Naive thymus-derived CD4-positive, alpha-beta T cell (primary cell): Measurements from ENCODE around the gene CUL2. TPM values are rescaled to one million over a fixed set of nuclear protein-coding genes. Genes with fewer than 3 reads are reported as not detected.
A peak's percentile ranks its signal among the peaks of the same experiment; 100 is the strongest.

ENCODE experiments used
- ATAC-seq: fragments of 150-1000 bp; cut with Tn5 transposase; 2 replicates; pipeline ENCODE4 v1.10.0; 2021; ENCODE audit warnings: mild to moderate bottlenecking, moderate library complexity
- CTCF ChIA-PET: fragments of 350-600 bp; sonication (Branson Sonifier 250); formaldehyde crosslinking; loops from one replicate; lab custom pipeline; 2021; ENCODE audit warnings: antibody characterized with exemption; lab: Charles Lee
- POLR2A ChIA-PET: fragments of 350-600 bp; sonication (Branson Sonifier 250); formaldehyde crosslinking; loops from one replicate; lab custom pipeline; 2021; ENCODE audit warnings: antibody characterized with exemption, inconsistent platforms; lab: Charles Lee
- DNase-seq, 9 donors: peaks; one replicate each; pipeline versions ENCODE4 v3.0.0 to v3.0.0-alpha.2; 2020 to 2022; ENCODE audit warnings: mixed read lengths in 1 of 9
- H3K27ac ChIP-seq: one replicate; pipeline ENCODE4 v1.7.0; 2013; ENCODE audit warnings: mild to moderate bottlenecking, low read depth, low read length, moderate library complexity
- H3K27me3 ChIP-seq, 2 donors: one replicate each; pipeline ENCODE4 v1.7.0; 2013; ENCODE audit warnings: low read length in 2 of 2, mild to moderate bottlenecking in 2 of 2, moderate library complexity in 2 of 2; ENCODE audit not compliant: control insufficient read depth in 2 of 2, insufficient read depth in 2 of 2
- H3K36me3 ChIP-seq, 3 experiments: 1 replicate in 2 of 3; 2 replicates in 1 of 3; pipeline ENCODE4 v1.7.0; 2013; ENCODE audit warnings: low read length in 3 of 3, mild to moderate bottlenecking in 3 of 3, moderate library complexity in 1 of 3; ENCODE audit not compliant: insufficient read depth in 3 of 3, control insufficient read depth in 2 of 3
- H3K4me1 ChIP-seq, 2 donors: one replicate each; pipeline ENCODE4 v1.7.0; 2013; ENCODE audit warnings: low read length in 2 of 2, mild to moderate bottlenecking in 2 of 2, moderate library complexity in 1 of 2; ENCODE audit not compliant: control insufficient read depth in 2 of 2, insufficient read depth in 2 of 2
- H3K4me3 ChIP-seq: 2 replicates; pipeline ENCODE4 v1.7.0; 2013; ENCODE audit warnings: mild to moderate bottlenecking, low read length
- H3K9me3 ChIP-seq, 3 experiments: 1 replicate in 2 of 3; 2 replicates in 1 of 3; pipeline ENCODE4 v1.7.0; 2013; ENCODE audit warnings: low read length in 3 of 3; ENCODE audit not compliant: control insufficient read depth in 2 of 3
- H3K27ac Mint-ChIP-seq, 9 donors: one replicate each; pipeline ENCODE4 v1.8.0; 2020 to 2022; ENCODE audit warnings: mixed read lengths in 9 of 9, mild to moderate bottlenecking in 8 of 9, moderate library complexity in 5 of 9, inconsistent platforms in 2 of 9
- H3K27me3 Mint-ChIP-seq, 5 donors: one replicate each; pipeline ENCODE4 v1.8.0; 2021 to 2022; ENCODE audit warnings: mixed read lengths in 5 of 5, mild to moderate bottlenecking in 1 of 5
- H3K36me3 Mint-ChIP-seq, 5 donors: one replicate each; pipeline ENCODE4 v1.8.0; 2020 to 2022; ENCODE audit warnings: mixed read lengths in 5 of 5, mild to moderate bottlenecking in 3 of 5, inconsistent platforms in 1 of 5
- H3K4me1 Mint-ChIP-seq, 7 donors: one replicate each; pipeline ENCODE4 v1.8.0; 2020 to 2022; ENCODE audit warnings: mixed read lengths in 7 of 7, mild to moderate bottlenecking in 3 of 7, inconsistent platforms in 1 of 7
- H3K4me3 Mint-ChIP-seq, 10 donors: one replicate each; pipeline ENCODE4 v1.8.0; 2020 to 2022; ENCODE audit warnings: mild to moderate bottlenecking in 10 of 10, mixed read lengths in 10 of 10, moderate library complexity in 6 of 10, inconsistent platforms in 2 of 10
- H3K9me3 Mint-ChIP-seq, 11 donors: one replicate each; pipeline ENCODE4 v1.8.0; 2020 to 2022; ENCODE audit warnings: mixed read lengths in 11 of 11, mild to moderate bottlenecking in 4 of 11, inconsistent platforms in 1 of 11, moderate library complexity in 1 of 11
- intact Hi-C, 2 donors: fragments of 100-400 bp; cut with micrococcal nuclease; formaldehyde crosslinking; loops; one replicate each; pipeline ENCODE4 v1.15.1; 2023
- polyA plus RNA-seq, 2 donors: library from polyadenylated mRNA; unstranded; fragments of 300-500 nt; fragmentation: Illumina TruSeq; gene quantifications; one replicate each; pipeline ENCODE4 v1.2.3, GENCODE V29; 2021
- total RNA-seq, 6 experiments: library from RNA in 5 of 6; stranded (reverse) in 5 of 6; gene quantifications; 1 replicate in 5 of 6; 2 replicates in 1 of 6; pipeline ENCODE4 v1.2.3 and lab custom pipeline; 2021 to 2026

Gene CUL2
- 10 to 100 TPM; 30.9 to 43.7 (median 36.0) TPM for total RNA-seq
- polyA plus RNA-seq = 10 to 100 TPM; 26.5 to 33.4 TPM
- total RNA-seq (lab: John Stamatoyannopoulos, UW) = 54.0 reads per million, percentile 73 among the genes with 10 or more reads in this experiment

DNA sequence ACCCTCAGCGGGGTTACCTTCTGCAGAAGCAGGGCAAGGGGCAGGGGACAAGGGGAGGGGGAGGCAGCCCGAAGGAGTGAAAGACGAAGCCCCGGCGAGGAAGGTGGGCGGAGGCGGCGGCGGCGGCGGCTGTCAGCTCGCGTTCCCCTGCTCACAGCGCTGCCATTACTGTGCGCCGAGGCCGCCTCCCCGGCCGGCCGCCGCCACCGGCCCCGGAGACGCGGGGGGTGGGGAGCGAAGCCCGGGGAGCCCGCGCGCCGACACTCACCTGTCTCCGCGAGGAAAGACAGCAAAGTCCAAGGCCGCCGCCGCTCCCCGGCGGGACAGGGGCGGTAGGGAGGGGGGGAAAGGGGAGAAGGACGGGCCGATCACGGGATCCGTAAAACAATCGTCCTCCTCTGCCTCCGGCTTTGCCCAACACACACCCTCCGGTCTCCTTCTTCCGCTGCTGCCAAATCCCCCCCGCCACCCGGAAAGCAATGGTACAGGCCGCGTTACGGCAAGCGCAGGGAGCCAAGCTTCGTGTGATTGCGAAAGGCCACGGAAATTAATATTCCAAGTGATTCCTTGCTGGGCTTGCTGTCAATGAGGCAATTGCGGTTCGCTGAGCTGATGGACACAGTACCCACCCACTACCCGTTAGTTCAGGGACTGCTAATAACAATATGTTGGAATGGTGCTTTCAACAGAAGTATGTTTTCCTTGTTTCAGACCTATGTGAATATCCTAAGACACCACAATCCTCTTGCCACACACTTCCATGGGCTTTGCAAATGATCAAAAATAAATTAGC is at the start of gene CUL2:
Gene CUL2 (minus strand): TSS at position 180 of the 793 bp plus-strand sequence. CDS start 19,024 bp downstream, outside the sequence.
- Histone ChIP-seq H3K36me3 (peaks cover 0 to 4% (median 0%) of the 10 kb centered on the region in 3 experiments), H3K27ac (peak within 1 kb of the TSS; percentile 98), H3K9me3 (no peaks in the 10 kb centered on the region), H3K27me3 (no peaks in the 10 kb centered on the region), H3K4me3 (peak within 1 kb of the TSS; percentile 65), H3K4me1 (peaks cover 35 to 41% of the 10 kb centered on the region in 2 donors)
- intact Hi-C loops = loop anchor here (1.0 to 10.0 kb wide), 10 partner anchors 36 to 552 kb away; partner anchors contain the start of genes CCNY (in 2 of the 2), CREM (in 1 of the 2) and FZD8 (in 1 of the 2)
- peak within 1 kb of the TSS; percentile 91 to 99 (median 97) for H3K27ac Mint-ChIP-seq
- peak within 1 kb of the TSS; percentile 84 to 99 (median 94) for H3K4me3 Mint-ChIP-seq
- peaks cover 0 to 8% (median 0%) of the 10 kb centered on the region in 5 donors for H3K27me3 Mint-ChIP-seq
- peaks cover 3 to 12% (median 7%) of the 10 kb centered on the region in 5 donors for H3K36me3 Mint-ChIP-seq
- peak; percentile 96 for ATAC-seq
- peaks cover 31 to 55% (median 52%) of the 10 kb centered on the region in 7 donors for H3K4me1 Mint-ChIP-seq
- peaks cover 0 to 5% (median 0%) of the 10 kb centered on the region in 11 donors for H3K9me3 Mint-ChIP-seq
- ChIA-PET POLR2A (interaction anchor here (0.7 to 2.1 kb wide), 10 partner anchors 11 to 114 kb away, joined by 3 to 22 read pairs (median 4); partner anchors contain the start of gene CREM), CTCF (no interaction called here)
- peak; percentile 85 to 98 (median 94) for DNase-seq

DNA sequence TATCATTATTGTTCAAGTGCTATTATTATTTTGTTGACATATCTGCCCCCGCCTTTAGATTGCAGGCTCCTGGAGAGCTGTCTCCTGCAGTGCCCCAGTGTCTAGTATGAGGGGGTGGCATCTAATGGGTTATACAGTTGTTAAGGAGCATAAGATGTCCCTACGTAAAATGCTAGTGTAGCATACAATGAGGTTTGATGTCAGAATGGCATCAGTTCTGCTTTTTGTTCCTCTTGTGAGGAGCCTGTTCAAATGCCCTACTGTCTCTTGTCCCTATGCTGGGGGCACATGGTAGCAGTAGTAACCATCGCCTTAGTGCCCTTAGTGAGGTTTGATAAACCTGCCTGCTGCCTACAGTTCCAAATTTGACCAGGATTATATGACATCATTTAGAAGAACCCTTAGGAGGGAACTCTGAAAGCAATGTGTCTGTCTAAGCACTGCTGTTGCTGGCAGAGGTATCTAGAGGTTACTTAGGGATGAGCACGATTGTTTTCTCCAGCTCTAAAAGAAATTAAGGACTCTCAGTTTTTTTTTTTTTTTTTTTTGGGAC is 46.2 kb upstream of the CUL2 start:
- Histone ChIP-seq H3K4me1 (peaks cover 17 to 23% of the 10 kb centered on the region in 2 donors), H3K9me3 (no peaks in the 10 kb centered on the region), H3K27ac (peak overlapping the region; percentile 14), H3K36me3 (no peaks in the 10 kb centered on the region), H3K4me3 (no peak overlapping the region), H3K27me3 (no peaks in the 10 kb centered on the region)
- Mint-ChIP-seq H3K4me3 (peak overlapping the region in 6 of 10 donors; percentile 0 to 65 (median 46)), H3K36me3 (peaks cover 0 to 4% (median 0%) of the 10 kb centered on the region in 5 donors), H3K27me3 (no peaks in the 10 kb centered on the region), H3K4me1 (peaks cover 23 to 39% (median 35%) of the 10 kb centered on the region in 7 donors), H3K9me3 (no peaks in the 10 kb centered on the region), H3K27ac (peak overlapping the region in 8 of 9 donors; percentile 3 to 87 (median 72))
- CTCF ChIA-PET = no interaction called here
- ATAC-seq = peak; percentile 59
- POLR2A ChIA-PET = interaction anchor here (1.0 kb wide), 1 partner anchor 10 kb away, joined by 3 read pairs; the partner anchor contains the start of gene CREM
- intact Hi-C loops = loop anchor here in 1 of 2 donors (1.0 kb wide), 1 partner anchor 12 kb away; no protein-coding TSS in a partner anchor
- no peak for DNase-seq

DNA sequence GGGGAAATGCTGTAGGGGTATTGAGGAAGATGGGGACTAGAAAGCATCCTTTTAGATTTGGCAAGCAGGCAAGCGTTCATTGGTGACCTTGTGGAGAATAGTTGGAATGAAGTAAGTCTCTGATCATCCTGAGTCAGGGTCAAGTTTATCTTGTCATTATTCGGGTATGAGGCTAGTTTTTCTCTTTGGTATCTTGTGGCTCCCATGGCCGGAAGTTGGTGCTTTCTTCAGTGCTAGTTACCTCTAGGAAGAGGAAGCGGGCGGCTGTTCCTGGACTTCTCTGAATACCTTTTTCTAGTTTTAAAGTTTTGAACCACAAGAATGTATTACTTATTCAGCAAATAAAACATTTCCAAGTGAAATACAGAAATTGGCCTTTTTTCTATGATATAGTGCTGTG is 45.7 kb upstream of the CUL2 start:
- no peak overlapping the region for H3K4me3 ChIP-seq
- no peak for DNase-seq
- H3K27ac ChIP-seq = no peak overlapping the region

DNA sequence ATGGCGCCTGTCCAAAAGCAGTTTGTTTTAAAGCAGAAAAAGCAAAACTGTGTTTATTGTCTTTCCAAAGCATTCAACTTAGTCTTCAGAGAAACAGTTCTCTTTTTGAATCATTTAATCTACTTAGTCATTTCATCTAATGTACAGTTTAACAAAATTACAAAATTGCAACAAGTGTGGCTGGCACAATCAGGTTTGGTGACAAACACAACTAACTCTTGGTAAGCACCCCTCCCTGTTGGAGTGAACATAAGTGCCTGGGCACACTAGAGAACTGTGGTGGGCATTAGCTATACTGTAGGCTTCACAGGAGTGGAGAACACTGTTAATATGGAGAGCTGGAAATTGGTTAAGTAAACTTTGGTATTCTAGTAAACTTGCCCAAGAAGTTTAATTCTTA is 43.4 kb upstream of the CUL2 start:
- H3K27me3 ChIP-seq = no peaks in the 10 kb centered on the region
- POLR2A ChIA-PET = interaction anchor here (0.6 to 1.2 kb wide), 2 partner anchors 44 to 59 kb away, joined by 3 to 4 read pairs; no protein-coding TSS in a partner anchor
- H3K36me3 Mint-ChIP-seq = peaks cover 0 to 4% (median 0%) of the 10 kb centered on the region in 5 donors
- ATAC-seq (no peak), DNase-seq (no peak)
- no peaks in the 10 kb centered on the region for H3K27me3 Mint-ChIP-seq
- peak overlapping the region; percentile 23 to 95 (median 67) for H3K27ac Mint-ChIP-seq
- H3K36me3 ChIP-seq = no peaks in the 10 kb centered on the region
- no peak overlapping the region for H3K4me3 ChIP-seq
- H3K4me3 Mint-ChIP-seq = peak overlapping the region in 2 of 10 donors; percentile 23 to 35
- peak overlapping the region; percentile 44 for H3K27ac ChIP-seq
- intact Hi-C loops = no loop called here
- CTCF ChIA-PET = no interaction called here
- peaks cover 34 to 64% (median 61%) of the 10 kb centered on the region in 7 donors for H3K4me1 Mint-ChIP-seq
- H3K4me1 ChIP-seq = peaks cover 23 to 27% of the 10 kb centered on the region in 2 donors
- H3K9me3 Mint-ChIP-seq = no peaks in the 10 kb centered on the region
- no peaks in the 10 kb centered on the region for H3K9me3 ChIP-seq

More for the DNA sequence above, 45.7 kb upstream of the CUL2 start:
- H3K9me3 Mint-ChIP-seq = no peaks in the 10 kb centered on the region
- no peaks in the 10 kb centered on the region for H3K36me3 ChIP-seq
- H3K4me1 Mint-ChIP-seq = peaks cover 26 to 43% (median 40%) of the 10 kb centered on the region in 7 donors
- H3K27me3 ChIP-seq = no peaks in the 10 kb centered on the region
- H3K36me3 Mint-ChIP-seq = peaks cover 0 to 4% (median 0%) of the 10 kb centered on the region in 5 donors
- intact Hi-C loops = loop anchor here in 1 of 2 donors (1.0 kb wide), 1 partner anchor 12 kb away; no protein-coding TSS in a partner anchor
- peak overlapping the region in 8 of 10 donors; percentile 5 to 81 (median 34) for H3K4me3 Mint-ChIP-seq
- H3K27me3 Mint-ChIP-seq = no peaks in the 10 kb centered on the region
- ChIA-PET POLR2A (interaction anchor here (1.0 kb wide), 1 partner anchor 10 kb away, joined by 3 read pairs; the partner anchor contains the start of gene CREM), CTCF (no interaction called here)
- peaks cover 21 to 23% of the 10 kb centered on the region in 2 donors for H3K4me1 ChIP-seq
- peak overlapping the region in 8 of 9 donors; percentile 3 to 87 (median 78) for H3K27ac Mint-ChIP-seq
- ATAC-seq = no peak
- H3K9me3 ChIP-seq = no peaks in the 10 kb centered on the region

DNA sequence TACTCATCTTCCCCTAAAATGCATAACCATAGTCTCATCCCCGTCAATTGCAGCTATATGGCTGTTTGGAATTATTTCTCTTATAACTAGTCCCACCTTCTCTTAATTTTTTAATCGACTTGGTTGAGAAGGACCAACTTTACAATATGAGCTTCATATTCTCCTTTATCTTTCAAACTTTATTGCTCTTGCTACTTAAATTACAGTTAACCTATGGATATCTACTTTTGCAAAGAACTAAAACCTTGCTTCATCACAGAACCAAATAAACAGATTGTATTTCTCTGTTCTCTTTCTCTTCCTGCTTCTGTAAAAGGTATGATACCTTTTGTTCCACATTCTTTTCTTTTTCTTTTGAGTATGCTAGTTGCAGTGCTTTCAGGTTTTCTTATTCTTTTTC is 42.6 kb upstream of the CUL2 start:
- peaks cover 23 to 34% of the 10 kb centered on the region in 2 donors for H3K4me1 ChIP-seq
- peaks cover 37 to 71% (median 66%) of the 10 kb centered on the region in 7 donors for H3K4me1 Mint-ChIP-seq

DNA sequence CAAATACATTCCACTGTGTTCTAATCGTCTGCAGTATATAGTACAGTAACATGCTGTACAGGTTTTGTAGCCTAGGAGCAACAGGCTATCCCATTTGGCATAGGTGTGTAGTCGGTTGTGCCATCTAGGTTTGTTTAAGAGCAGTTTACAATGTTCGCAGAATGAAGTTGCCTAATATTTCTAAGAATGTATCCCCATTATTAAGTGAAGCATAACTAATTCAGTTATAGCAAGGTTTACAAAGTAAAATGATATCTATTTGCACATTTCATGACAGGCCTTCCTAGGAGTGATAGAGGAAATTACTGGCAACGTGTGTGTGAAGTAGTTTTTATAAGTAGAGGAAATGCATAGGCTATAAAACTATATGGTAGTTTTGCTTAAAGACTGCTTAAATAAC is 40.5 kb upstream of the CUL2 start:
- Mint-ChIP-seq H3K4me1 (peaks cover 30 to 64% (median 63%) of the 10 kb centered on the region in 7 donors), H3K36me3 (peaks cover 0 to 6% (median 0%) of the 10 kb centered on the region in 5 donors), H3K27me3 (no peaks in the 10 kb centered on the region), H3K4me3 (peak overlapping the region in 7 of 10 donors; percentile 17 to 81 (median 28)), H3K27ac (peak overlapping the region; percentile 57 to 95 (median 81)), H3K9me3 (peaks cover 0 to 4% (median 0%) of the 10 kb centered on the region in 11 donors)
- H3K4me1 ChIP-seq = peaks cover 29 to 31% of the 10 kb centered on the region in 2 donors
- ATAC-seq (no peak), DNase-seq (no peak)
- H3K36me3 ChIP-seq = no peaks in the 10 kb centered on the region
- ChIA-PET POLR2A (interaction anchor here (2.2 to 4.2 kb wide), 2 partner anchors 61 to 65 kb away, joined by 5 to 23 read pairs; no protein-coding TSS in a partner anchor), CTCF (no interaction called here)
- no peaks in the 10 kb centered on the region for H3K9me3 ChIP-seq
- no peaks in the 10 kb centered on the region for H3K27me3 ChIP-seq
- H3K27ac ChIP-seq = peak overlapping the region; percentile 34
- no peak overlapping the region for H3K4me3 ChIP-seq
- intact Hi-C loops = no loop called here

More for the DNA sequence above, 42.6 kb upstream of the CUL2 start:
- Mint-ChIP-seq H3K27ac (peak overlapping the region; percentile 49 to 95 (median 83)), H3K4me3 (peak overlapping the region in 9 of 10 donors; percentile 51 to 71 (median 64)), H3K36me3 (peaks cover 0 to 8% (median 0%) of the 10 kb centered on the region in 5 donors), H3K27me3 (no peaks in the 10 kb centered on the region), H3K9me3 (peaks cover 0 to 4% (median 0%) of the 10 kb centered on the region in 11 donors)
- ChIA-PET POLR2A (interaction anchor here (1.2 to 4.2 kb wide), 3 partner anchors 43 to 63 kb away, joined by 3 to 23 read pairs (median 5); no protein-coding TSS in a partner anchor), CTCF (no interaction called here)
- no peak for DNase-seq
- H3K27me3 ChIP-seq = no peaks in the 10 kb centered on the region
- peak overlapping the region; percentile 45 for H3K4me3 ChIP-seq
- H3K9me3 ChIP-seq = no peaks in the 10 kb centered on the region
- intact Hi-C loops = loop anchor here (1.0 kb wide), 3 partner anchors 12 to 63 kb away; no protein-coding TSS in a partner anchor
- no peaks in the 10 kb centered on the region for H3K36me3 ChIP-seq
- peak overlapping the region; percentile 50 for H3K27ac ChIP-seq
- ATAC-seq = no peak
